NT2/D1 (cell line): ENCODE measurements around the gene TBCB.

ENCODE experiments used
- SUZ12 ChIP-seq: IDR thresholded peaks from 2 replicates; pipeline ENCODE4 v1.6.1; 2011; ENCODE audit not compliant: insufficient read length, insufficient read depth; ENCODE audit errors: extremely low read depth
- YY1 ChIP-seq: IDR thresholded peaks from 2 replicates; pipeline ENCODE4 v1.6.1; 2011; ENCODE audit not compliant: insufficient read length, insufficient read depth
- ZNF274 ChIP-seq: IDR thresholded peaks from 2 replicates; pipeline ENCODE4 v1.6.1; 2011; ENCODE audit warnings: mild to moderate bottlenecking, low read depth, low read length

GRCh38 chr19:36092566-36092965 lies 22.7 kb upstream of the TBCB start:
- TF ChIP-seq ZNF274 (no peak), YY1 (no peak), SUZ12 (no peak)
